GM10248 (cell line): ENCODE results near the gene PRLR.

Experiments used
- CTCF ChIA-PET: fragments of 300-600 bp; sonication (Branson Sonifier 250); formaldehyde crosslinking; extraction: SDS; loops from one replicate; lab custom pipeline; 2021; ENCODE audit warnings: antibody characterized with exemption; lab: Yijun Ruan, JAX
- POLR2A ChIA-PET: fragments of 350-650 bp; sonication (Branson Sonifier 250); formaldehyde crosslinking; extraction: SDS; loops from one replicate; lab custom pipeline; 2020; ENCODE audit warnings: antibody characterized with exemption; lab: Yijun Ruan, JAX
- DNase-seq: peaks from one replicate; pipeline ENCODE4 v3.0.0; 2012; ENCODE audit errors: extremely low spot score
- TF ChIP-seq, protein P1 (sequence below): IDR thresholded peaks from 2 replicates; pipeline ENCODE4 v1.5.1; 2012; ENCODE audit warnings: mild to moderate bottlenecking, low read depth; ENCODE audit errors: extremely low read depth, missing control alignments, control extremely low read depth

The PRLR gene

DNA sequence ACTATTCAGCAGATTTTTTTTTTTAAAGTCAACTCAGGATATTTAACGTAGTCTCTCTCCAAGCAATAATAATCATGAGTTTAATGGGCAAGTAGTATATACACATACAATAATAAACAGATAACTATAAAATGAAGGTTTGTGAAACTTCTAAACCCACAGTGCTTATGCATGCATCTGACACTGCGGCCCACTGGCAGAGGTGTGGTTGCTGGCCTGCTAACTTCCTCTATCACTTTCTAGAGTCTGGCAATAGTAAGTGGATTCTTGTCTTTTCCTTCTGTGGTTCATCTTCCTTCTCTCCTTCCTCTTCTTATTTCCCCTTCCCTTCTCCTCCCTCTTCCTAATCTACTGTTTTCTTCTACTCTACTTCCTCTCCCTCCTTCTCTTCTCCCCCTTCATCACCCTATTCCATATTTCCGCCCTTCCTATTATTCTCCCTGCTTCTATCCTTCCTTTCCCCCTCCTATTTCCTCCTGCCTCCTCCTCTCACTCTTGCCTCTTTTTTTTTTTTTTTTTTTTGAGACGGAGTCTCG lies 164.0 kb downstream of the PRLR start:
- peak; percentile 15 for DNase-seq
- POLR2A ChIA-PET: no interaction called here
- CTCF ChIA-PET: interaction anchor here (1.0 kb wide), 1 partner anchor 10 kb away, joined by 3 read pairs; no protein-coding TSS in a partner anchor
- TF ChIP-seq, protein P1, sequence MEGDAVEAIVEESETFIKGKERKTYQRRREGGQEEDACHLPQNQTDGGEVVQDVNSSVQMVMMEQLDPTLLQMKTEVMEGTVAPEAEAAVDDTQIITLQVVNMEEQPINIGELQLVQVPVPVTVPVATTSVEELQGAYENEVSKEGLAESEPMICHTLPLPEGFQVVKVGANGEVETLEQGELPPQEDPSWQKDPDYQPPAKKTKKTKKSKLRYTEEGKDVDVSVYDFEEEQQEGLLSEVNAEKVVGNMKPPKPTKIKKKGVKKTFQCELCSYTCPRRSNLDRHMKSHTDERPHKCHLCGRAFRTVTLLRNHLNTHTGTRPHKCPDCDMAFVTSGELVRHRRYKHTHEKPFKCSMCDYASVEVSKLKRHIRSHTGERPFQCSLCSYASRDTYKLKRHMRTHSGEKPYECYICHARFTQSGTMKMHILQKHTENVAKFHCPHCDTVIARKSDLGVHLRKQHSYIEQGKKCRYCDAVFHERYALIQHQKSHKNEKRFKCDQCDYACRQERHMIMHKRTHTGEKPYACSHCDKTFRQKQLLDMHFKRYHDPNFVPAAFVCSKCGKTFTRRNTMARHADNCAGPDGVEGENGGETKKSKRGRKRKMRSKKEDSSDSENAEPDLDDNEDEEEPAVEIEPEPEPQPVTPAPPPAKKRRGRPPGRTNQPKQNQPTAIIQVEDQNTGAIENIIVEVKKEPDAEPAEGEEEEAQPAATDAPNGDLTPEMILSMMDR: no peak

DNA sequence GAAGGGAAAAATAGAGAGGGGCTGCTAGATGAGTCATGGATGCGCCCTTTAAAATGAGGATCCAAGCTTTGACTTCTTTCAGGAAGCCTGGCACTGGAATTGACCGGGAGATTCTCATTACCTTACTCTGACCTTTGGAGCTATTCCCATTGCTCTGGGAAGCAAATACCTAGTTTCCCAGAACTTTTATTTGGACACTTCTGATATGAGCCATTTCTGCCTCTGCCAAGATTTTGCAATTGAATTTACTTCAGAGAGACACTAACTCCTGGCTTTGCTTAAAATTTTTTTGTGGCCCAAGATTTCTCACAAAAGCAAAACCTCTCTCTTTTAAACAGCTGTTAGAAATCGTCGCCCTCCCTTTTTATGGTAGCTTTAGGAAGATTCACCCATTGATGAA lies 166.9 kb downstream of the PRLR start:
- CTCF ChIA-PET: interaction anchor here (1.0 kb wide), 1 partner anchor 24 kb away, joined by 3 read pairs; no protein-coding TSS in a partner anchor
- POLR2A ChIA-PET: no interaction called here
- TF ChIP-seq, protein P1: no peak
- DNase-seq: no peak

DNA sequence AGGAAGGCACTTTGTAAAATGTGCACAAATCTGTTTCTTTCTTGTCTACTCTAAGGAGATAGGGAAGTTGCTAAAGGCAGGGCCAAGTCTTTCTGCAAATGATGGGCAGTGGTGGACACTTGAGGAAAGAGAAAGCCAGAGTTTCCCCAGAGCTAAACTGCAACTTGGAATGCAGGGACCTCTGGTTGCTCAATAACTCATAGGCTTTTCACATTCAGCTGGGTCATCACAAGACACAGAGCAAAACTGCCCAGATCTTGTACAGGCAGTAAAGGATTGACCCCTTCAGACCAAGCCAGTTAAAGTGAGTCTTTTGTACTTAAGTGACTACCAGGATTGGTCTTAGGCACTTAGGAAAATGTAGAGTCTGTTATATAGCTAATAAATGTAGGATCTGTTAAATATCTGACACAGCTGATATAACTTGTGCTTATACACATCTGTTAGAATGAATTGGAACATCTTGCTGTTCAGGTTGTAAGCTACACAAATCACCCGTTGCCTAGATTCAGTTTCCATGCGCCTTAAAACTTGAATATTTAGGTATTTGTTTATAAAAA lies 169.0 kb downstream of the PRLR start:
- TF ChIP-seq, protein P1: no peak
- ChIA-PET POLR2A (no interaction called here), CTCF (interaction anchor here (1.3 to 1.4 kb wide), 2 partner anchors 27 to 29 kb away, joined by 3 read pairs; no protein-coding TSS in a partner anchor)
- no peak for DNase-seq

DNA sequence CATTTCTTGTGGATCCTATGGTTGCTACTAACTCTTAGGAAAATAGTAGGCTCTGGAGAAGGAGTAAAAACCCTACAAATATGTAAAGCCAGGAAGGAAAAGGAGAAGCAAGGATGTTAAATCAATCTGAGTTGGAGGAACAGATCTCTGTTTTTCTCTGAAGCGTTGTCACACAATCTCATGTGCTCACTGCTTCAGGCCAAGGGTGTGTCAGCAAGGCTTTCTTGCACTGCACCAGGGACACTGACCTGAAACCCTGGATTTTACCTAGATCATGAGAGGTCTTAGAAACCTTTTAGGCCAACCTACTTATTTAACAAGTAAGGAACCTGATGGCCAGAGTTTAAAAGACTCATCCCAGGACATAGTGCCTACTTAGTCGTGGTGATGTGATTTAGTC lies 170.1 kb downstream of the PRLR start:
- ChIA-PET CTCF (no interaction called here), POLR2A (no interaction called here)
- no peak for DNase-seq
- TF ChIP-seq, protein P1: no peak

DNA sequence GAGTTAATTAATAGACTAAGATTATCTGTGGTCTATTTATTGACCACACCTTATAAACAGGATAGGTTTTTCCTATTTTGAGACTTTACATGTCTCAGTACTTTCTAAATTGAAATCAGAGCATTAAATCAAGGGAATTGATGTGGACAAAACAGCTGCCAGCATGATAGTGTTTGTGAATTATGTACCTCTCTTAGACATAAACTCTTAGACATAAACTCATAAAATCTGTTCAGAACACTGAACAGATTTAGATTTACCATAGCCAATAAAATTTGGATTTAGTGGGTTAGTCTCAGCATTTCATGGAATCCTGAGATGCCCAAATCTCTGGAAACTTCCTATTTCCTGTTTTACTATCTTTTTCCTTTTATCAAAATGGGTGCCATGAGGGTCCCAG lies 171.0 kb downstream of the PRLR start:
- POLR2A ChIA-PET: no interaction called here
- TF ChIP-seq, protein P1: no peak
- CTCF ChIA-PET: no interaction called here
- no peak for DNase-seq

DNA sequence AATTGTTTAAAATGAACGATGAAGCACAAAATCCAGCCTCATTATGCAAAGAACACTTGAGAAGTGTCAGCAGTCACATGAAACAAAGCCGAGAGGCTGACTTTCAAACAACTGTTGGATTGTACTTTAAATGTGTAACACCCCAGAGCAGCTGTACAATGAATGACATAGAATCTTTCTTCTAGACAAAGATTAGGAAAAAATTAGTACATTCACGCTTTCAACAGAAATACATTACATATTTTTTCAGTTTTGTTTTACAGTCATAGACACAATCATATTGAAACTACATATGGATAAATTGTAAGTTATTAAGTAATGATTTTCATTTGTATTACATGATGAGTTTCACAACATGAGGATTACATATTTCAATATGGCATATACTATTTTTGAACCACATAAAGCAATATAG lies 171.9 kb downstream of the PRLR start:
- ChIA-PET POLR2A (no interaction called here), CTCF (no interaction called here)
- DNase-seq: no peak
- TF ChIP-seq, protein P1: no peak
